GM12865 (cell line): Measurements from ENCODE around the gene ADGRV1.

Source experiments
- DNase-seq: peaks from one replicate; pipeline ENCODE4 v3.0.0; 2010; ENCODE audit warnings: low read depth
- H3K4me3 ChIP-seq: 2 replicates; pipeline ENCODE4 v1.5.1; 2011; ENCODE audit warnings: mild to moderate bottlenecking, low read depth, low read length, control low read depth
- CTCF ChIP-seq: IDR thresholded peaks from 2 replicates; pipeline ENCODE4 v1.5.1; 2011; ENCODE audit warnings: low read length, control low read depth, low read depth, inconsistent platforms; ENCODE audit not compliant: insufficient read depth; ENCODE audit errors: missing control alignments

The ADGRV1 gene

GRCh38 chr5:91121347-91121993 lies 562.9 kb downstream of the ADGRV1 start:
- TF ChIP-seq CTCF: no peak
- H3K4me3 ChIP-seq: no peak overlapping the region
- no peak for DNase-seq

DNA sequence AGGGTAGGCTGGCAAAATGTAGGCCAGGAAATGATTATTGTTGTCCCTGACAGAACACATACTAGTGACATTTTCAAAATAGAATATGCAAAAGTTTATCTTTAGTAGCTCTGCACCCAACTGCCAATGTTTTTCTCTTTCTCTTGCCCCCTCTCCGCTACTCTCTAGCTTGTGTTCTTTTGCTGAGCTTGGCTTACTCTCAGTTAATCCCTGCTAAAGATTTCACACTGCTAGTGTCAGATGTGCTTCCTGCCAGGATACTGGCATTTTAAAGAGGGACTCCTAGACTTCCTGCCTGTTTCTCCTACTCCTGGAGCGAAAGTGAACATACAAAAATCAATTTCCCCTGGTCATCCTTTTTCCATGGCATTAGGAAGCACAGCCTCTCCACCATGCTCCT lies 564.1 kb downstream of the ADGRV1 start:
- no peak for TF ChIP-seq CTCF
- DNase-seq: no peak
- H3K4me3 ChIP-seq: no peak overlapping the region

GRCh38 chr5:91123291-91123690 lies 564.7 kb downstream of the ADGRV1 start:
- no peak for TF ChIP-seq CTCF

GRCh38 chr5:91123901-91124300 lies 565.3 kb downstream of the ADGRV1 start:
- no peak for DNase-seq
- no peak overlapping the region for H3K4me3 ChIP-seq
- TF ChIP-seq CTCF: no peak

More at GRCh38 chr5:91123291-91123690, 564.7 kb downstream of the ADGRV1 start:
- DNase-seq: no peak
- H3K4me3 ChIP-seq: no peak overlapping the region

- H3K4me3 ChIP-seq: no peak overlapping the region
- DNase-seq: no peak
These were observed 567.3 kb downstream of the ADGRV1 start for GRCh38 chr5:91125916-91126315.

DNA sequence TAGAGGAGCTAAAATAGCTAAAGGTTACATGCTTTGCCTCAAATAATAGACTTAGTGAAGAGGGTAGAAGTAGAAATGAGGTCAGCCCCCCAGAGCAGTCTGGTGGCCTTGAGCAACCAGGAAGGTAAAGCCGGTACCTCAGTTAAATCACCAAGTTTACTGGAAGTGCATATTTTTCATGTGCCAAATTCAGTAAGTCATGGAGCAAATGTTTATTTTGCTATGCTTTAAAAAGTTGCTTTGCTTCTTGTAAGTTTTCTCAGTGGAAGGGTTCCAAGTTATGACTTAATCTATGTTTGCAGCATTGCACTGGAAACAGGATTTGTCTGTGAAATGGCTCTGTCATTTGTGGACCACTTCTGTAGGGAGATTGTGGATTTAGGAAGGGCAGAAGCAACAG lies 567.9 kb downstream of the ADGRV1 start:
- no peak for TF ChIP-seq CTCF
- H3K4me3 ChIP-seq: no peak overlapping the region
- no peak for DNase-seq

More at GRCh38 chr5:91125916-91126315, 567.3 kb downstream of the ADGRV1 start:
- no peak for TF ChIP-seq CTCF

GRCh38 chr5:91126888-91127287 lies 568.3 kb downstream of the ADGRV1 start:
- H3K4me3 ChIP-seq: no peak overlapping the region
- TF ChIP-seq CTCF: no peak
- DNase-seq: no peak
